Astrocyte (in vitro differentiated cells and primary cell): ENCODE results near the gene TMTC1. TPM values are rescaled to one million over a fixed set of nuclear protein-coding genes. Genes with fewer than 3 reads are reported as not detected.

Source experiments
- DNase-seq: peaks from one replicate; pipeline ENCODE4 v3.0.0-alpha.2; 2010; ENCODE audit warnings: low read depth
- FAIRE-seq: peaks from 2 replicates; lab custom pipeline; 2011; peaks lifted over from hg19 to GRCh38; lab: Jason Lieb, UNC
- H2AFZ ChIP-seq: 2 replicates; pipeline ENCODE4 v1.6.0; 2012; ENCODE audit warnings: low read depth, low read length, inconsistent platforms
- H3K27ac ChIP-seq: 2 replicates; pipeline ENCODE4 v1.5.1; 2011; ENCODE audit warnings: low read depth, low read length, inconsistent platforms
- H3K27me3 ChIP-seq: 2 replicates; pipeline ENCODE4 v1.6.0; 2011; ENCODE audit warnings: low read length, inconsistent platforms; ENCODE audit not compliant: insufficient read depth
- H3K36me3 ChIP-seq: 2 replicates; pipeline ENCODE4 v1.5.1; 2011; ENCODE audit warnings: low read length, inconsistent platforms; ENCODE audit not compliant: insufficient read depth
- H3K4me1 ChIP-seq: 2 replicates; pipeline ENCODE4 v1.5.1; 2011; ENCODE audit warnings: low read length, inconsistent platforms; ENCODE audit not compliant: insufficient read depth
- H3K4me2 ChIP-seq: 2 replicates; pipeline ENCODE4 v1.6.0; 2012; ENCODE audit warnings: low read length, inconsistent platforms
- H3K4me3 ChIP-seq: 2 replicates; pipeline ENCODE4 v1.5.1; 2011; ENCODE audit warnings: low read depth, mild to moderate bottlenecking, low read length, inconsistent platforms; ENCODE audit not compliant: insufficient read depth
- H3K79me2 ChIP-seq: 2 replicates; pipeline ENCODE4 v1.6.0; 2012; ENCODE audit warnings: mild to moderate bottlenecking, low read length, inconsistent platforms; ENCODE audit not compliant: insufficient read depth
- H3K9ac ChIP-seq: 2 replicates; pipeline ENCODE4 v1.6.0; 2012; ENCODE audit warnings: mild to moderate bottlenecking, low read length, inconsistent platforms
- H3K9me3 ChIP-seq: 2 replicates; pipeline ENCODE4 v1.5.1; 2012; ENCODE audit warnings: low read depth, mild to moderate bottlenecking, low read length, inconsistent platforms; ENCODE audit not compliant: insufficient read depth
- H4K20me1 ChIP-seq: 2 replicates; pipeline ENCODE4 v1.6.0; 2012; ENCODE audit warnings: low read length, inconsistent platforms; ENCODE audit not compliant: insufficient read depth
- H3K27ac Mint-ChIP-seq: one replicate; pipeline ENCODE4 v1.8.0; 2021; ENCODE audit warnings: mild to moderate bottlenecking, mixed read lengths; ENCODE audit not compliant: unreplicated experiment
- H3K27me3 Mint-ChIP-seq: one replicate; pipeline ENCODE4 v1.8.0; 2021; ENCODE audit warnings: low read depth, mixed read lengths; ENCODE audit not compliant: unreplicated experiment
- H3K36me3 Mint-ChIP-seq: one replicate; pipeline ENCODE4 v1.8.0; 2021; ENCODE audit warnings: low read depth, mixed read lengths; ENCODE audit not compliant: unreplicated experiment
- H3K4me1 Mint-ChIP-seq: one replicate; pipeline ENCODE4 v1.8.0; 2021; ENCODE audit warnings: low read depth, mixed read lengths; ENCODE audit not compliant: unreplicated experiment
- H3K4me3 Mint-ChIP-seq: one replicate; pipeline ENCODE4 v1.8.0; 2021; ENCODE audit warnings: mild to moderate bottlenecking, moderate library complexity, mixed read lengths; ENCODE audit not compliant: unreplicated experiment
- H3K9me3 Mint-ChIP-seq: one replicate; pipeline ENCODE4 v1.8.0; 2021; ENCODE audit warnings: mild to moderate bottlenecking, mixed read lengths; ENCODE audit not compliant: unreplicated experiment
- CTCF ChIP-seq: IDR thresholded peaks from 2 replicates; pipeline ENCODE4 v1.5.1; 2011; ENCODE audit warnings: low read depth, mild to moderate bottlenecking, inconsistent platforms, low read length, moderate library complexity; ENCODE audit not compliant: insufficient read depth
- EZH2 ChIP-seq: IDR thresholded peaks from 2 replicates; pipeline ENCODE4 v1.6.1; 2012; ENCODE audit warnings: mild to moderate bottlenecking, low read length, inconsistent platforms; ENCODE audit not compliant: insufficient read depth
- total RNA-seq: library from RNA; stranded (reverse); gene quantifications from 2 replicates; pipeline ENCODE4 v1.2.1, GENCODE V29; 2021

TMTC1 gene
- total RNA-seq, 1 donor from 2014 or later: 4.7 TPM

DNA sequence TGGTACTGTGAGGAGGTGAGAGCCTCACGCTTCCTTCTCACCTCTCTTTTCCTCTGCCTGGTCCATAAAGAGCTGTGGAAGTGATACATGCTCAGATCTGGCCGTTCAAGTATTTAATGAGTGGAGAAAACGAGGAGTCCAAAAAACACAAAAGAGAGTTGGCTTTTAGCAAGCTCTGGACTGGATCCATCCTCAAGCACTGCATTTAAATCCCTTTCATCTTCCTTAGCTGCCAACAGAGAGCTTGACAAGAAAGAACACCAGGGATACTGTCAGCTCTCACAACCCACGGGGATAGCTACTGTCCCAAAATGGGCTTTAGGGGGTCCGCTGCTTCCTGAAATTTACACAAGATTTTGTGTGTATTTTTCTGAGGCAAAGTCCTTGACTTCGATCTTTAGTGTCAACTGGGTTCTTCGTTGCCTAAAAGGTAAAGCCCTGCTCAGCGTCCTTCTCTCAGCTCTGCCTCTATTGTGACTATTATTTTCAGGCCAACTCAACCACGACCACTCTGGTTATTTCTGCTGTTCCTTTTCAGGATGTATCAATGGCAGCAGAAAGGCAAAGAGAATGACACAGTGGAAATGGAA is 120.9 kb downstream of the TMTC1 start:
- H3K9me3 ChIP-seq: no peaks in the 10 kb centered on the region
- no peak for FAIRE-seq

DNA sequence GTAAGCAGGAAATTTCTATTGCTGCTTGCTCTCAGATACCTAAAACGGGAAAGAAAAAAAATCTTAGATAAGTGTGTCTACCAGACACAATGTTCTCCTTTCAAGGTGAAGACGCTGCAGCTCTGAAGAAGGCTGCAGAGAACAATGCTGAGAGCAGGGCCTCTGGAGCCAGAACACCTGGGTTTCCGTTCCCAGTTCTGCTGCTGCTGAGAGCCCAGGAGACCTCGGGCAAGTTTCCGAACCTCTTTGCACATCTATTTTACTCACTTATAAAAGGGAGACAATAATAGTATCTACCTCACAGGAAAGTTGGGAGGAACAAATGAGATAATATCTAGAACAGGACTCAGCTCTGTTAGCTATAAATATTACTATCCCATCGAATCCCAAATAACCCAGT is 122.9 kb downstream of the TMTC1 start:
- no peaks in the 10 kb centered on the region for H3K27me3 ChIP-seq
- peaks cover 2% of the 10 kb centered on the region for H3K9me3 Mint-ChIP-seq

More for the DNA sequence above, 120.9 kb downstream of the TMTC1 start:
- no peaks in the 10 kb centered on the region for H3K27me3 ChIP-seq
- peak overlapping the region; percentile 21 for H2AFZ ChIP-seq
- H3K4me2 ChIP-seq: no peak overlapping the region
- H3K36me3 ChIP-seq: no peaks in the 10 kb centered on the region
- no peak overlapping the region for H3K4me3 ChIP-seq
- TF ChIP-seq CTCF (no peak), EZH2 (no peak)
- no peak overlapping the region for H3K9ac ChIP-seq
- DNase-seq: no peak
- H3K4me1 Mint-ChIP-seq: no peaks in the 10 kb centered on the region
- peaks cover 2% of the 10 kb centered on the region for H3K9me3 Mint-ChIP-seq
- no peak overlapping the region for H3K27ac ChIP-seq
- no peaks in the 10 kb centered on the region for H4K20me1 ChIP-seq
- no peaks in the 10 kb centered on the region for H3K4me1 ChIP-seq
- H3K36me3 Mint-ChIP-seq: no peaks in the 10 kb centered on the region
- H3K79me2 ChIP-seq: no peaks in the 10 kb centered on the region
- no peak overlapping the region for H3K27ac Mint-ChIP-seq
- no peak overlapping the region for H3K4me3 Mint-ChIP-seq
- no peaks in the 10 kb centered on the region for H3K27me3 Mint-ChIP-seq

More for the DNA sequence above, 122.9 kb downstream of the TMTC1 start:
- no peak overlapping the region for H3K4me3 ChIP-seq
- H3K36me3 Mint-ChIP-seq: no peaks in the 10 kb centered on the region
- no peak overlapping the region for H3K27ac Mint-ChIP-seq
- TF ChIP-seq EZH2 (no peak), CTCF (no peak)
- no peaks in the 10 kb centered on the region for H4K20me1 ChIP-seq
- DNase-seq: no peak
- H3K4me3 Mint-ChIP-seq: no peak overlapping the region
- H3K4me1 Mint-ChIP-seq: no peaks in the 10 kb centered on the region
- H3K27ac ChIP-seq: no peak overlapping the region
- H3K9me3 ChIP-seq: no peaks in the 10 kb centered on the region
- no peak overlapping the region for H2AFZ ChIP-seq
- no peak overlapping the region for H3K9ac ChIP-seq
- no peaks in the 10 kb centered on the region for H3K79me2 ChIP-seq
- no peak overlapping the region for H3K4me2 ChIP-seq
- H3K27me3 Mint-ChIP-seq: no peaks in the 10 kb centered on the region
- no peaks in the 10 kb centered on the region for H3K36me3 ChIP-seq
- no peak for FAIRE-seq
- H3K4me1 ChIP-seq: no peaks in the 10 kb centered on the region
